ENCODE results near the gene SLC24A3.

Gene SLC24A3

GRCh38 chr20:19495905-19496703 lies 283.7 kb downstream of the SLC24A3 start:
- no peak for DNase-seq

DNA sequence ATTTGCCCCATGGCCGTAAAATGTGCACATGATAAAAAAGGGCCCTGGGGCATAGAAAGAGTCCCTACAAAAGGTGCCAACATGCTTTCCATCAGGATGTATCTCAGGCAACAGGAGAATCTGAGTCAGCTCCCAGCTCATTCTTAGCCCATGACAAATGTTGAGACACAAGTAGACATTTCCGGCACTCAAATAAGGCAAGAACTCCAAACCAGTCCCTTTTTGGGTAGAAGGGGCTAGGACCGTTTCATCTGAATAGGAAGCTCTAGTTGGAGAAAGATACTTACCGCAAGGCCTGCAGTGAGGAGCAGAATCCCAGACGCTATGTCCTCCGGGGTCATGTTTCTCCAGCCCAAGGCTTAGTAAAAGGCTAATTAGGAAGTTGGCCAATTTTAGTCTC lies 284.6 kb downstream of the SLC24A3 start:
- DNase-seq, result no peak

DNA sequence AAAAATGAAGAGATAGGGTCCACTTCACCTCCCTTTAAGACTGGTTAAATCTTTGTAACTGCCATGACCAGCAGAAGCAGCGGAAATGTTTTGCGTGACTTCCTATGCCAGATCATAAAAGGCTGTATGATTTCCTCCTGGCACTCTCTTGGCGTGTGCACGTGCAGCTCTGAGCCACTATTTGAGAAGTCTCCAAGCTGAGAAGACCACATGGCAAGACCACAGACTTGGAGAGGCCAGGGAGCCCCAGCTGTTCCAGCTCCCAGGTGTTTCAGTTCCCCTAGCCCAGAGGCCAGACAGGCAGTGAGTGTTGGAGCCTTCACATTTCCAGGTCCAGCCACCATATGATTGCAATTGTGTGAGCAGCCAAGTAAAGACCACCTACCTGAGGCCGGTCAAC lies 286.3 kb downstream of the SLC24A3 start:
- DNase-seq, result no peak

DNA sequence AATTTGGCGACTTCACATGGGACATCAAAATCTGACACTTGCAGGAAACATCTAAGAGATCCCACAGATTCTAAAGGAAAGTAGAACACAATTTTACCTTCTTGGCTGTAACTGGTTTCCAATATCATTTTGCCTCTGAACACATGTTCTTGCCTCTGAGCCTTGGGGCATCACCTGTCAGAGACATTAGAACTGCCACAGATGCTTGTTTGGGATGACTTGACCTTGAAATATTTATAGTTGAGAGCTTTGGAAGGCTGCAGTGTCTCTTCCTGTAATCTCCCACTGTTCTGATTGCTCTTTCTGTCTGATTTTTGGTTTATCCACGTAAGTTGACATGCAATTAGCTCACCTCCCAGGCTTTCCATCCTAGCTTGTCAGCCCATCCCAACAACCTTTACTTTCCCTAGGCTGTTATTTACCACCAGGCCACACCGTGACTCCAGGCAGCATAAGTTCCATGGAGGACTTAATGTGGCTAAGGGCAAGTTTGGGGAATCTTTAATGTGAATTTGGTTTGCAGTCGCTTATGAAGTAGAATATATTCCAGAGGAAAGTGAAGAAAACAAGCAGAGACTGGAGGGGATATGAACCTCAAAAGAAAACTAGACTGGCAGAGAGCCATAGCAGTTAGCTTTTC lies 289.2 kb downstream of the SLC24A3 start:
- no peak for DNase-seq

- no peak for DNase-seq
Observed at GRCh38 chr20:19502169-19502568, 289.7 kb downstream of the SLC24A3 start.

DNA sequence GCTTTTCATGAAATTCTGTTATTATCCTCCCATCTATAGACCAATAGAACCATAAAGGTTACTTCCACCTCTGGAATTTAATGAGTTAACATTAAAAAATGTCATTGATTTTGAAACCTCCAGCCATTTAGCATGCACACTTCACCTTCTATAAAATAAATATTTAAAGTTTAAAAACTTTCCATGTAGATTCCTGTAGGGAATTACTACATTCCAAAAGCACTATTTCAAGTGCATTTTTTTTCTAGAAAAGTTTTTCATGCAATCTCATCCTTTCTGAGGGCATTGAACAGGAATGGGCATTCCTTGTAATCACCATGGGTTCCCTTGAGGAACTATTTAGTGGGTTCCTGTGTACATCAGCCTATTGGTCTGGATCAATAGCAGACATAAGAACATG lies 291.8 kb downstream of the SLC24A3 start:
- DNase-seq, result no peak

- no peak for DNase-seq
Observed at GRCh38 chr20:19506021-19506420, 293.6 kb downstream of the SLC24A3 start.

DNA sequence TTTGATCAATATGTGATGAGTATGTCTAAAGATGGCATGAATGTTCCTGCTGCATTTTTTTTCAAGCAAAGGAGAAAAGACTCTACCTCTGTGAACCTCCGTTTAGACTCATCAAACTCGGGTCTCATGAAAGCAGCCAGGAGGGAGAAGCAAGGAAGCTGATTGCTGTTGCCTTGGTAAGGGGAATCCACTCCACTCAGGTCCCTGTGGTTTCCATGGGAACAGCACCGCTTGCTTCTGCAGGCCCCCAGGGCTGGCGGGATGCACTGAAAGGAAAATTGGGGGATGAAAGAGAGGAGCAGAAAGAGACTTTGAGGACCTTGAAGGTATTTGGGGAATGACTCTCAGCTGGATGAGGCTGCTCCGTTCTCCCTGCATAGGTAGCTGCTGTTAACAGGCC lies 296.0 kb downstream of the SLC24A3 start:
- peak in 13 of 56 donors; percentile 2 to 38 (median 8) for DNase-seq

- no peak for DNase-seq
Observed at GRCh38 chr20:19510611-19511010, 298.2 kb downstream of the SLC24A3 start.

DNA sequence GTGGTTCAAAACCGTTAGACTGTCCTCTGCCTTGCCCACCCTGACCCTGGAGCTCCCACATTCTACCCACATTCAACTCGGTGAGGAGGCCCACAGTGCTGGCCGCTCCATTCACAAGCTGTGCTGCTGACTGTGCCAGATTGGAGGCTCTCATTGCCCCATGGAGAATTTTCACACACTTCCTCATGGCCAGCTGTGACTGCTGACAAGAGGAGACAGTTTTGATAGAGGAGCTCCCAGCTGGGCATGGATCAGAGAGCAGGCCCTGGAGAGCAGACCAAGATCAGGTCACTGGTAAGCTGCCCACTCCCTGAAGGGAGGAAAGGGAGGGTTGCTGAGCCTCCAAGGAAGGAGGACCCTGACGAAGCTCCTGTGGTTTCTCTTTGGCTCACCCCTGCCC lies 299.5 kb downstream of the SLC24A3 start:
- DNase-seq, result no peak

DNA sequence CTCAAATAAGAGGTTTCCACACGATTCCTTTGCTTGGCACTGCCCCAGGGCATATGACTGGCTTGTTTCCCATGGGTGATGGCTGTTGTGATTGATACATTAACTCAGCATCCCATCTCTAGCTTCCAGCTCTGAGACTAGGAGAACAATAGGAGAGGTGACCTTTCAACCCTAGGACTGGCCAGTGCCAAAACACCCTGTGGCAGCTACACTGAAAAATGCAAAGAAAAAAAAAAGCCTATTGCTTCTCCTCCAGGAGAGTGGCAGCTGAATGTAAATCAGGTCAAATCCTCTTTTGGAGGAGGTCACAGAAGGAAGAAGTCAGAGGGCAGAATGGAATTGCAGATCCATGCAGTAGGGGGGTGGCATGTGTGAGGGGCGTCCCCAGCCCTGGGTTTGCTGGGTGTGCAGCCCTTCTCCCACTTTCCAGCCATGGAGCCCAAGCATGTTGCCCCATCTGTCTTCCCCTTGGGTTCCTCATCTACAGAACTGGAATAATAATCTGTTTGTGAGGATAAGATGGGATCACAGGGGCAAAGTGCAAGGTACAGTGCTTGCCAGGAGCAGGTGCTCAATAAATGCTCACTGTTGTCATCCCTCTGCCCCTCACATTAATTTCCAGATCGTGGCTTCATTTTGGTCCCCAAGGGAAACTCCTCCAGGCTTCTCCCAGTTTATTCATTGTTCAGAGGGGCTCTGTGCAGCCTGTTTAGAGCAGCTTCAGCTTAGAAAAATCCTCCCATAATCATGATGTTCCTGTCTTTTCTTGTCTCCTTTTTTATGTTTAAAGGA lies 300.6 kb downstream of the SLC24A3 start:
- no peak for DNase-seq

DNA sequence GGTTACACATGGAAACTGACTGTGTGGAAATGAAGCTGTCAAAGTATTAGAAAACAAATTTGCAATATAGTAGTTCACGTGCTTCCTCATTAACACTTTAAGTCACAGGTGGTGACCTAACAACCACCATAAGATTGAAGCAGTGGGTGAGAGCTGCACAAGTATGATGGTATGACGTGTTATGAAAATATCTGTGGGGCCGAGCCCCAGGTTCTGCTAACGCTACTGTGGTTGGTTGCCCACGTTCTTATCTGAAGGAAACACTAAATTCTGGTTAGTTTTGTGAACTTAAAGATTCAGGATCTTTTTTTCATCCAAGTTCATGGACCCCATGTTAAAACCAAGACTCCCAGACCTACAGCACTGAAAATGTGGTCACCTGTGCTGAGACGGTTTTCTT lies 302.6 kb downstream of the SLC24A3 start:
- DNase-seq, result no peak

GRCh38 chr20:19519466-19519865 lies 307.0 kb downstream of the SLC24A3 start:
- DNase-seq, result no peak

- no peak for DNase-seq
Observed at GRCh38 chr20:19520261-19520660, 307.8 kb downstream of the SLC24A3 start.

GRCh38 chr20:19522071-19522801 lies 309.8 kb downstream of the SLC24A3 start:
- peak in 5 of 56 donors; percentile 3 to 8 (median 5) for DNase-seq

DNA sequence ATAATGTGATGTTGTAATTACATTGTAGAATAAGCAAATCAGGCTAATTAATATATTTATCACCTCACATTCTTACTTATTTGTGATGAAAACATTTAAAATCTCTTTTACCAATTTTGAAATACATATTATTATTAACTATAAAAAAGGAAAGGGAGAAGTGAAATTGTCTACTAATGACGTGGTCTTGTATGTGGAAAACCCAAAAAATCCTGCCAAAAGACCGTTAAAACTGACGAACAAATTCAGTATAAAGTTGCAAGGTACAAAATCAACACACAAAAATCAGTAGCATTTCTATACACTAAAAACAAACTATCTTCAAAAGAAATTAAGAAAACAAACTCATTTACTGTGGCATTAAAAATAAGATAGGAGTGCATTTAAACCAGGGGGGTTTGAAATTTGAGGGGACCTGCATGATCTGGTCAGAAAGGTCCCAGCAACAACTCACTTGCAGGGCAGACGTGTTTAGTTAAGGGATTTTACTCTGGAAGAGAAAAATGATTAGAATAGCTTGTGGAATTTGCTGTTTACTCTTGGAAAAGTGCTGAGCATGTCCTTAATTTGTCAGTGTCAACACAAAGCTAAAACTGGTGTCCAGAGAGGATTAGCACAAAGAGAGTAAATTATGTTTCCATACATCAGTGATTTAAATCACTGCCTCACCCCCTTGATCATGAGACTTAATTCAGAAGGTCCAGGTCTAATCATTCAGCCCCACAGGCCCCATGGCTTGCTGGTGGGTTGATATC lies 310.6 kb downstream of the SLC24A3 start:
- no peak for DNase-seq

- no peak for DNase-seq
Observed at GRCh38 chr20:19524691-19525090, 312.2 kb downstream of the SLC24A3 start.

DNA sequence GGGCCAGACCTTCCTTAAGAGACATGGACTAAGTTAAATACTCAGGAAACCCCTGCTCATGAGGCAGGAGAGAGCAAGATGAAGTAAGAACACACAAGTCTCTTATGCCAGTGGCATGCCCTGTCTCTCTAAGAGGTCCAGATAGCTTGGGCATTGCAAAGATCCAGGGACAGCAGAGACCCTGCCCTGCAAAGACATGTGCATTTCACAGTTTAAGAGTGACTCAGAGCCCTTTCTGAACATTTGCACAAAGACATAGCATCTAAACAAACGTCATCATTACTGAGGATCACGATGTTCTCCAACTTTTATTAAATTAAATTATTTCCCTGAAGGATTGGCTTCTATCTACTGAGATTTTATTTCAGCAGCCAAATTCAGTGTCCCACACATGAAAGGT lies 315.1 kb downstream of the SLC24A3 start:
- no peak for DNase-seq

GRCh38 chr20:19528286-19529030 lies 316.0 kb downstream of the SLC24A3 start:
- no peak for DNase-seq

DNA sequence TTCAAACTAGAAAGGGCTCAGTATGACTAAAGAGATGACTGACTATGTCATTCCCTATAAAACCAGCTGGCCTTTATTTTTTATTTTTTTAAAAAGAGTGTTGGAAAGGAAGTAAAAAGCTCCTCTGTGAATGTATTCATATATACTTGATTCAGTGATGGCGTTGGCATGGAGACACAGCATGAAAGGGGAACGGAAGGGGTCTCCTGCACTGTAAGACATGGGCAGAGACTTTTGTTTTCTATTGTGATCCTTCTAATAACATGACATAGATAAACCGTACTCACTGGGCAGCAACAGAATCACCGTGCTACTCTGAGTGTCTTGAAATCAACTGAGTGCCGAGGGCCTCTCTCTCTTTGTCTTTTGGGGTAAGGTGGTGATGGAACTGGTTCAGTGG lies 317.6 kb downstream of the SLC24A3 start:
- no peak for DNase-seq
